H1 (cell line): ENCODE data around the gene OCEL1. TPM values are rescaled to one million over a fixed set of nuclear protein-coding genes. Genes with fewer than 3 reads are reported as not detected.

Experiments
- CTCF ChIA-PET: fragments of 300-600 bp; sonication (Branson Sonifier 250); formaldehyde crosslinking; loops from one replicate; lab custom pipeline; 2021; ENCODE audit not compliant: partially characterized antibody; lab: Charles Lee
- POLR2A ChIA-PET: fragments of 300-600 bp; sonication (Branson Sonifier 250); formaldehyde crosslinking; loops from one replicate; lab custom pipeline; 2021; ENCODE audit warnings: inconsistent platforms; ENCODE audit not compliant: partially characterized antibody; lab: Charles Lee
- DNase-seq, 2 experiments: peaks; one replicate each; pipeline versions ENCODE4 v3.0.0 to v3.0.0-alpha.2; 2010 to 2022; ENCODE audit warnings: low spot score in 2 of 2, low read depth in 1 of 2, mixed read lengths in 1 of 2
- FAIRE-seq: peaks from 2 replicates; lab custom pipeline; 2011; peaks lifted over from hg19 to GRCh38; lab: Jason Lieb, UNC
- H2AFZ ChIP-seq: 2 replicates; pipeline ENCODE4 v1.8.1; 2012; ENCODE audit warnings: low read length, inconsistent platforms
- H2AK5ac ChIP-seq: 2 replicates; pipeline ENCODE4 v1.6.1; 2013; ENCODE audit warnings: low read depth, low read length
- H2BK120ac ChIP-seq: replicated peaks from 2 replicates; pipeline ENCODE3; 2013; ENCODE audit warnings: low read depth, low read length, inconsistent platforms
- H2BK12ac ChIP-seq: 2 replicates; pipeline ENCODE4 v1.6.1; 2013; ENCODE audit warnings: low read depth, low read length
- H2BK15ac ChIP-seq: 2 replicates; pipeline ENCODE4 v1.6.1; 2013; ENCODE audit warnings: low read length
- H2BK20ac ChIP-seq: 2 replicates; pipeline ENCODE4 v1.6.1; 2013; ENCODE audit warnings: low read length
- H2BK5ac ChIP-seq: 2 replicates; pipeline ENCODE4 v1.6.1; 2013; ENCODE audit warnings: low read depth, low read length
- H3K14ac ChIP-seq: 2 replicates; pipeline ENCODE4 v1.6.1; 2013; ENCODE audit warnings: inconsistent platforms; ENCODE audit not compliant: insufficient read length
- H3K18ac ChIP-seq: 2 replicates; pipeline ENCODE4 v1.6.1; 2013; ENCODE audit warnings: low read length; ENCODE audit errors: extremely low read depth
- H3K23ac ChIP-seq: 2 replicates; pipeline ENCODE4 v1.6.1; 2013; ENCODE audit warnings: inconsistent platforms; ENCODE audit not compliant: insufficient read length
- H3K23me2 ChIP-seq: 2 replicates; pipeline ENCODE4 v1.6.1; 2013; ENCODE audit warnings: low read depth, low read length
- H3K27ac ChIP-seq: 2 replicates; pipeline ENCODE4 v1.6.1; 2011; ENCODE audit warnings: low read depth, low read length, inconsistent platforms
- H3K27me3 ChIP-seq, 4 experiments: replicated peaks in 1 of 4; 1 replicate in 1 of 4; 2 replicates in 3 of 4; pipeline versions ENCODE4 v1.6.1 to v1.8.1; 2011 to 2013; ENCODE audit warnings: low read length in 3 of 4, mild to moderate bottlenecking in 3 of 4, inconsistent platforms in 2 of 4, mixed read lengths in 2 of 4, moderate library complexity in 1 of 4; ENCODE audit not compliant: control insufficient read depth in 3 of 4, insufficient read depth in 3 of 4; ENCODE audit errors: extremely low read depth in 1 of 4
- H3K36me3 ChIP-seq, 4 experiments: 2 replicates each; pipeline versions ENCODE4 v1.6.1 to v1.8.1; 2011 to 2013; ENCODE audit warnings: mild to moderate bottlenecking in 4 of 4, low read length in 3 of 4, moderate library complexity in 2 of 4, control low read depth in 1 of 4, inconsistent platforms in 1 of 4; ENCODE audit not compliant: insufficient read depth in 4 of 4, control insufficient read depth in 2 of 4
- H3K4ac ChIP-seq: replicated peaks from 2 replicates; pipeline ENCODE3; 2013; ENCODE audit warnings: low read length, low read depth, mixed read lengths, inconsistent platforms; ENCODE audit not compliant: insufficient read length
- H3K4me1 ChIP-seq, 4 experiments: replicated peaks in 1 of 4; 1 replicate in 1 of 4; 2 replicates in 3 of 4; pipeline versions ENCODE4 v1.6.1 to v1.8.1; 2011 to 2013; ENCODE audit warnings: low read length in 3 of 4, inconsistent platforms in 2 of 4, mixed read lengths in 1 of 4; ENCODE audit not compliant: insufficient read depth in 4 of 4, control insufficient read depth in 3 of 4
- H3K4me2 ChIP-seq, 2 experiments: 2 replicates each; pipeline versions ENCODE4 v1.6.1 to v1.8.1; 2011 to 2013; ENCODE audit warnings: low read depth in 2 of 2, low read length in 2 of 2, control low read depth in 1 of 2, inconsistent platforms in 1 of 2, mild to moderate bottlenecking in 1 of 2; ENCODE audit not compliant: insufficient read depth in 1 of 2
- H3K4me3 ChIP-seq, 4 experiments: fragments of 200-600, 300-600 bp in 1 of 4; sonication (generic), shearing (Covaris generic), sonication (Bioruptor Twin) in 1 of 4; 2 replicates each; pipeline versions ENCODE4 v1.5.1 to v1.8.1; 2011 to 2016; ENCODE audit warnings: low read length in 4 of 4, low read depth in 3 of 4, control low read depth in 2 of 4, inconsistent platforms in 2 of 4, mild to moderate bottlenecking in 2 of 4, mixed read lengths in 1 of 4, moderate library complexity in 1 of 4; ENCODE audit not compliant: insufficient read depth in 2 of 4; ENCODE audit errors: extremely low read depth in 1 of 4
- H3K56ac ChIP-seq: replicated peaks from 2 replicates; pipeline ENCODE3; 2013; ENCODE audit warnings: low read depth, mild to moderate bottlenecking, mixed read lengths, low read length, inconsistent platforms; ENCODE audit not compliant: insufficient read length
- H3K79me1 ChIP-seq: 2 replicates; pipeline ENCODE4 v1.6.1; 2013; ENCODE audit warnings: low read depth, low read length, control low read depth
- H3K79me2 ChIP-seq, 2 experiments: 2 replicates each; pipeline versions ENCODE4 v1.6.1 to v1.8.1; 2012 to 2013; ENCODE audit warnings: low read length in 2 of 2, mild to moderate bottlenecking in 2 of 2, inconsistent platforms in 1 of 2; ENCODE audit not compliant: insufficient read depth in 2 of 2, control insufficient read depth in 1 of 2
- H3K9ac ChIP-seq, 4 experiments: replicated peaks in 1 of 4; 1 replicate in 1 of 4; 2 replicates in 3 of 4; pipeline versions ENCODE4 v1.6.1 to v1.8.1; 2011 to 2013; ENCODE audit warnings: low read depth in 3 of 4, low read length in 3 of 4, control low read depth in 2 of 4, mild to moderate bottlenecking in 2 of 4, moderate library complexity in 2 of 4, inconsistent platforms in 1 of 4; ENCODE audit errors: extremely low read depth in 1 of 4
- H3K9me3 ChIP-seq, 2 experiments: 2 replicates each; pipeline versions ENCODE4 v1.6.1 to v1.8.1; 2012 to 2013; ENCODE audit warnings: mild to moderate bottlenecking in 2 of 2, moderate library complexity in 2 of 2, control low read depth in 1 of 2, inconsistent platforms in 1 of 2, low read depth in 1 of 2, low read length in 1 of 2, mixed read lengths in 1 of 2; ENCODE audit not compliant: insufficient read depth in 2 of 2
- H4K20me1 ChIP-seq, 2 experiments: replicated peaks in 1 of 2; 2 replicates each; pipeline versions ENCODE3 to v1.8.1; 2011 to 2013; ENCODE audit warnings: inconsistent platforms in 2 of 2, low read length in 2 of 2, mild to moderate bottlenecking in 1 of 2; ENCODE audit not compliant: insufficient read depth in 2 of 2, control insufficient read depth in 1 of 2
- H4K5ac ChIP-seq: 2 replicates; pipeline ENCODE4 v1.6.1; 2013; ENCODE audit warnings: low read length, low read depth, mixed read lengths, inconsistent platforms; ENCODE audit not compliant: insufficient read length
- H4K8ac ChIP-seq: 2 replicates; pipeline ENCODE4 v1.8.0; 2013; ENCODE audit warnings: mild to moderate bottlenecking, moderate library complexity, low read length, inconsistent platforms; ENCODE audit not compliant: insufficient read depth; ENCODE audit errors: extremely low read depth
- H4K91ac ChIP-seq: replicated peaks from 2 replicates; pipeline ENCODE3; 2013; ENCODE audit warnings: low read length, mixed read lengths, inconsistent platforms; ENCODE audit not compliant: insufficient read length
- CEBPB ChIP-seq: IDR thresholded peaks from 2 replicates; pipeline ENCODE4 v1.6.1; 2012; ENCODE audit warnings: low read depth, low read length
- HDAC2 ChIP-seq, 2 experiments: fragments of 300-600 bp in 1 of 2; sonication (generic) in 1 of 2; IDR thresholded peaks; 2 replicates each; pipeline ENCODE4 v1.6.1; 2011 to 2012; ENCODE audit warnings: low read depth in 2 of 2, low read length in 2 of 2, mild to moderate bottlenecking in 2 of 2, moderate library complexity in 2 of 2, borderline replicate concordance in 1 of 2, inconsistent platforms in 1 of 2
- KDM4A ChIP-seq: IDR thresholded peaks from one replicate; pipeline ENCODE4 v1.7.1; 2012; ENCODE audit warnings: low read depth, mild to moderate bottlenecking, moderate library complexity, low read length, inconsistent platforms; ENCODE audit not compliant: severe bottlenecking
- NRF1 ChIP-seq: IDR thresholded peaks from 2 replicates; pipeline ENCODE4 v1.6.1; 2011; ENCODE audit warnings: mild to moderate bottlenecking, low read depth, low read length, improper control_type of control experiment
- POLR2A ChIP-seq, 2 experiments: IDR thresholded peaks; 1 replicate in 1 of 2; 2 replicates in 1 of 2; pipeline ENCODE4 v1.6.1; 2011; ENCODE audit warnings: low read depth in 2 of 2, low read length in 2 of 2, mild to moderate bottlenecking in 2 of 2; ENCODE audit errors: control extremely low read depth in 1 of 2
- RAD21 ChIP-seq, 2 experiments: IDR thresholded peaks in 1 of 2; conservative IDR thresholded peaks in 1 of 2; 2 replicates each; pipeline ENCODE4 v1.6.1; 2011; ENCODE audit warnings: low read depth in 2 of 2, low read length in 2 of 2, improper control_type of control experiment in 1 of 2, inconsistent platforms in 1 of 2, mild to moderate bottlenecking in 1 of 2, moderate library complexity in 1 of 2
- RBBP5 ChIP-seq: IDR thresholded peaks from 2 replicates; pipeline ENCODE4 v1.7.1; 2012; ENCODE audit warnings: low read depth, mild to moderate bottlenecking, inconsistent platforms, low read length, moderate library complexity, borderline replicate concordance
- TAF1 ChIP-seq: IDR thresholded peaks from 2 replicates; pipeline ENCODE4 v1.6.1; 2011; ENCODE audit warnings: mild to moderate bottlenecking, low read depth, low read length
- TAF7 ChIP-seq: optimal IDR thresholded peaks from 2 replicates; pipeline ENCODE3; 2011; ENCODE audit warnings: low read depth, mild to moderate bottlenecking, inconsistent platforms, low read length, moderate library complexity, borderline replicate concordance
- whole genome bisulfite sequencing, 2 experiments: shearing (Covaris generic) in 1 of 2; methylation state at CpG; one replicate each; pipeline versions ENCODE4 v1.1.6 to v1.1.7; 2013 to 2015; ENCODE audit warnings: low lambda C conversion rate in 2 of 2, mixed read lengths in 2 of 2, inconsistent platforms in 1 of 2, low coverage in 1 of 2, missing lambda C conversion rate in 1 of 2; ENCODE audit not compliant: insufficient replicate concordance in 2 of 2, insufficient coverage in 1 of 2, insufficient read length in 1 of 2; ENCODE audit errors: extremely low coverage in 1 of 2, missing lambda C conversion rate in 1 of 2; 5-methylcytosine and 5-hydroxymethylcytosine counted together
- polyA plus RNA-seq, 7 experiments: library from polyadenylated mRNA; depleted of rRNA in 3 of 7; stranded (reverse) in 5 of 7; unstranded in 2 of 7; fragments of >200 nt in 5 of 7; fragments of 200-250 nt in 2 of 7; gene quantifications; 1 replicate in 5 of 7; 2 replicates in 1 of 7; 4 replicates in 1 of 7; pipeline versions ENCODE4 v1.2.1 to v1.2.3, GENCODE V29; 2011 to 2013; ENCODE audit warnings: missing spikeins in 2 of 7, mixed read lengths in 2 of 7
- total RNA-seq: library from RNA; stranded (reverse); fragmentation: NEBNext Ultra II Directional; extraction: Animal tissue kit (Norgen Biotek cat#: 25700); gene quantifications from 2 replicates; pipeline ENCODE4 v1.2.1, GENCODE V29; 2021

Gene OCEL1
- total and polyA plus RNA-seq, 2 of the 8 experiments (the other 6 are each of a cell fraction or from before 2014, with no cell fraction given) = 13.3 to 32.6 TPM

DNA sequence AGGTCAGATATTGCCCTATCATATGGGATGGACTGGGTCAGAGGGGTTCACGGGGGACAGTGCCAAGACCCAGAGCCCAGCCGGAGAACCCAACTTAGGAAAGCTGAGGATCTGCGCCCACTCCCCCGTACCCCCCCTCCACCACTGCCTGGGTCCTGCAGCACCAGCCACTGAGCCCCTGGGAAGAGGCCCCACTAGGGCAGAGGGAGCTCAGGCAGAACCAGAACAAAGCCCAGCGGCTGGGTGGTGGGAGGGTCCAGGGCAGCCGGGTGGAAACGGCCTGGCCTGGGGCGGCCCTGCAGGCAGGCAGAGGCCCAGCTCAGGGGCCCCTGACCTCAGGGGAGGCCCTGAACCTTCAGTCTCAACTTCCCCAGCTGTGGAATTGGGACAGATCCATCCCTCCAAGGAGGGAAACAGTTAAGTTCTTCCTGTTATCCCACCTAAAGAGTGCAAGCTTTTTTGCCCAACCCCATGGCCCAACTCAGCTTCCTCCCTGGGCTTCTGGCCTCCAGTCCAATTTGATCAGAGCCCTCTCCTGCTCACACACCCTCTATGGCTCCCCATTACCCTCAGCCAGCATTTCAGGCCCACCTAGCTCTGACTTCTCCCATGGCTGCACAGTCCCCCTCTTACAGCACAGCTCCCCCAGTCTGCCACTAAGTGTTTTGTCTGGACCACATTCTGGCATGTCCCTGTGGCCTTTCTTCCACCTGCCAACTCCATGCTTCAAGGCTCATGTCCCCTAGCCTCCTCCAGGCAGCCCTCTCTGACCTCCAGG is 16.6 kb downstream of the OCEL1 start:
- no peak overlapping the region for H4K5ac ChIP-seq
- no peak overlapping the region for H4K8ac ChIP-seq
- 0 out of 2 replicates have a peak overlapping the region, but pooled peaks have one; percentile 24 for H3K18ac ChIP-seq
- no peak overlapping the region for H2AFZ ChIP-seq
- H3K27ac ChIP-seq = no peak overlapping the region; the same call in 1 of the 2 replicates
- peaks cover 13 to 15% of the 10 kb centered on the region in 2 experiments for H4K20me1 ChIP-seq
- H2BK15ac ChIP-seq = 0 out of 2 replicates have a peak overlapping the region, but pooled peaks have one; percentile 18
- H2BK12ac ChIP-seq = no peak overlapping the region; the same call in 1 of the 2 replicates
- H3K36me3 ChIP-seq = peaks cover 0 to 16% (median 3%) of the 10 kb centered on the region in 4 experiments; a peak in 4 of 8 replicates
- H3K79me1 ChIP-seq = peaks cover 12% of the 10 kb centered on the region
- H3K4ac ChIP-seq = no peak overlapping the region
- peaks cover 26 to 54% of the 10 kb centered on the region in 2 experiments; a peak in 3 of 4 replicates for H3K79me2 ChIP-seq
- no peak overlapping the region for H4K91ac ChIP-seq
- ChIA-PET POLR2A (interaction anchor here (0.6 to 6.4 kb wide), 16 partner anchors 10 to 49 kb away, joined by 3 to 118 read pairs (median 4); partner anchors contain the start of genes ANKLE1, BABAM1, OCEL1 and USE1), CTCF (interaction anchor here (1.0 to 1.9 kb wide), 9 partner anchors 8 to 61 kb away, joined by 3 to 7 read pairs (median 3); partner anchors contain the start of genes ABHD8, BABAM1 and USE1)
- peaks cover 2% of the 10 kb centered on the region; the same call in 1 of the 2 replicates for H3K23me2 ChIP-seq
- DNase-seq = no peak
- H3K4me3 ChIP-seq = peak overlapping the region in 2 of 4 experiments; percentile 4 to 83; a peak in 3 of 8 replicates
- H3K56ac ChIP-seq = no peak overlapping the region
- H3K14ac ChIP-seq = no peak overlapping the region
- peaks cover 3 to 23% (median 15%) of the 10 kb centered on the region in 4 experiments for H3K4me1 ChIP-seq
- no peak overlapping the region for H2BK20ac ChIP-seq
- FAIRE-seq = no peak
- H2BK120ac ChIP-seq = no peak overlapping the region
- H3K23ac ChIP-seq = no peak overlapping the region
- no peaks in the 10 kb centered on the region for H3K27me3 ChIP-seq
- peak overlapping the region; percentile 65; the same call in 1 of the 2 replicates for H2AK5ac ChIP-seq
- 76% methylated on average over 8 of the region's 8 CpGs; no CpG with 5 or more reads in 1 of the 2 experiments for WGBS, 2 experiments
- peak overlapping the region; percentile 87; the same call in 1 of the 2 replicates for H2BK5ac ChIP-seq
- H3K9me3 ChIP-seq = no peaks in the 10 kb centered on the region
- H3K9ac ChIP-seq = peak overlapping the region in 1 of 4 experiments; percentile 6; a peak in 1 of 7 replicates
- H3K4me2 ChIP-seq = peak overlapping the region; percentile 74 to 83; a peak in 3 of 4 replicates
- no peak for TF ChIP-seq TAF7
- TF ChIP-seq RBBP5 = no peak
- no peak for TF ChIP-seq CEBPB
- TF ChIP-seq HDAC2 (IDR thresholded peaks at IDR 0.05; ENCODE audit: borderline replicate concordance in 1 of 2, low read depth in 2 of 2, low read length in 2 of 2) = 0 out of 4 replicates have a peak, but pooled peaks of 1 of the 2 experiments have one; percentile 26
- no peak for TF ChIP-seq TAF1
- no peak for TF ChIP-seq RAD21 (IDR thresholded peaks at IDR 0.05 in 1 of 2, conservative IDR thresholded peaks at IDR 0.05 in 1 of 2; ENCODE audit: low read depth in 2 of 2, low read length in 2 of 2)
- TF ChIP-seq KDM4A = no peak
- TF ChIP-seq POLR2A (IDR thresholded peaks at IDR 0.05; ENCODE audit: control extremely low read depth in 1 of 2, low read depth in 2 of 2, low read length in 2 of 2) = 0 out of 3 replicates have a peak, but pooled peaks of 1 of the 2 experiments have one; percentile 15
- no peak for TF ChIP-seq NRF1
